Measurements from ENCODE around the gene SNAPC4. TPM values are rescaled to one million over a fixed set of nuclear protein-coding genes. Genes with fewer than 3 reads are reported as not detected.

Gene SNAPC4
- total RNA-seq, 4 donors from 2014 or later: 2.4 to 10.4 (median 3.7) TPM

DNA sequence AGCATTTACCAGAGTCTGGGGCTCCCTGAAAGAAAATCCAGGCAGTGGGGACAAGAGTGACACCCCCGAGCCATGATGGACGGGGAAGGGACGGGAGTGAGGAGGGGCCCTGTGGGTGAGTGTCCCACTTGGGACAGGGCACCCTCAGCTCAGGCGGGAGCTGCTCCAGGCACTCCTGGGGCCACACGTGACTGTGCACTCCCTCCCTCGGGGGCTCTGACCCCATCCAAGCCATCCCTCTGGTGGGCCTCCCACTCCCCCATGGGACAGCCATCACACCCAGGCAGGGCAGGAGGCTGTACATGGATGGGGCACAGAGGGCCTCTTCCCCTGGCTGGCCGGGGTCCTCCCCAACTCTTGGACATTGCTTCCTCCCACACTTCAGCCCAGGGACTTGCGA, 23.5 kb downstream of the SNAPC4 start:
- TF ChIP-seq, protein P1, sequence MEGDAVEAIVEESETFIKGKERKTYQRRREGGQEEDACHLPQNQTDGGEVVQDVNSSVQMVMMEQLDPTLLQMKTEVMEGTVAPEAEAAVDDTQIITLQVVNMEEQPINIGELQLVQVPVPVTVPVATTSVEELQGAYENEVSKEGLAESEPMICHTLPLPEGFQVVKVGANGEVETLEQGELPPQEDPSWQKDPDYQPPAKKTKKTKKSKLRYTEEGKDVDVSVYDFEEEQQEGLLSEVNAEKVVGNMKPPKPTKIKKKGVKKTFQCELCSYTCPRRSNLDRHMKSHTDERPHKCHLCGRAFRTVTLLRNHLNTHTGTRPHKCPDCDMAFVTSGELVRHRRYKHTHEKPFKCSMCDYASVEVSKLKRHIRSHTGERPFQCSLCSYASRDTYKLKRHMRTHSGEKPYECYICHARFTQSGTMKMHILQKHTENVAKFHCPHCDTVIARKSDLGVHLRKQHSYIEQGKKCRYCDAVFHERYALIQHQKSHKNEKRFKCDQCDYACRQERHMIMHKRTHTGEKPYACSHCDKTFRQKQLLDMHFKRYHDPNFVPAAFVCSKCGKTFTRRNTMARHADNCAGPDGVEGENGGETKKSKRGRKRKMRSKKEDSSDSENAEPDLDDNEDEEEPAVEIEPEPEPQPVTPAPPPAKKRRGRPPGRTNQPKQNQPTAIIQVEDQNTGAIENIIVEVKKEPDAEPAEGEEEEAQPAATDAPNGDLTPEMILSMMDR (IDR thresholded peaks at IDR 0.05; ENCODE audit: low read depth): no peak

DNA sequence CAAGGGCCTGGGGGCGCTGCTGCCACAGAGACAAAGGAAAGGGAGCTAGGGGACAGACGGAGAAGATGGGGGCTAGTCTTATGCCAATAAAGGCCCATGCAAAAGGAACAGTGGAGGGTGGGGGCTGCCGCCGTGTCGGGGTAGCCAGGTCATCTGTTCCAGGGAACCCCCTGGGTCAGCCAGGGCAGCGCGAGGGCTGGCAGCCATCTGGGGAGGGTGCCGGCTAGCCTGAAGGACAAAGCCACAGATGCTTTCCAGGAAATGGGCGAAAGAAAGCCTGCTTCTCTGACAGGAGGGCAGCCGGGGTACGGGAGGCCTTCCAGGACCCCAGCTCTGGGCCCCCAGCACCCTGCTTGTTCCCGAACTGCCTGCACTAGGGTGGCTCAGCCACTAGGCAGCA, 24.9 kb downstream of the SNAPC4 start:
- TF ChIP-seq, protein P1 (IDR thresholded peaks at IDR 0.05; ENCODE audit: low read depth): no peak

DNA sequence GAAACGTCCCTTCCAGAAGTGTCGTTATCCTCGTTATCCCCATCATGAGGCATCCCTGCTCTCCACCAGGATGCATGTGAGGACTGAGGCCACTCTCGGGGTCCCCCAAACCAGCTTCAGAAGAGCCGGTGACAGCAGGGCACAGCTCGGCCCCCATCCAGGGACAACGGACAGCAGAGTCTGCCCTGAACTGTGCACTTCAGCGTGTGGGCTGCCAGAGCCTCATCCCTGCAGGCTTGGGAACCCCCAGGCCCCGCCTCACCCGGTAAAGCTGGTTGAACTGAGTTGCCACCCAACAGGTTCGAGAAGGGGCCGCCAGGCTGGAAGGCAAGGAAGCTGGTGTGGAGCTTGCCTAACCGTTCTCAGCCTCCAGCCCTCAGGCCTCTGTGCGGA, 25.8 kb downstream of the SNAPC4 start:
- TF ChIP-seq, protein P1 (IDR thresholded peaks at IDR 0.05; ENCODE audit: low read depth): no peak

DNA sequence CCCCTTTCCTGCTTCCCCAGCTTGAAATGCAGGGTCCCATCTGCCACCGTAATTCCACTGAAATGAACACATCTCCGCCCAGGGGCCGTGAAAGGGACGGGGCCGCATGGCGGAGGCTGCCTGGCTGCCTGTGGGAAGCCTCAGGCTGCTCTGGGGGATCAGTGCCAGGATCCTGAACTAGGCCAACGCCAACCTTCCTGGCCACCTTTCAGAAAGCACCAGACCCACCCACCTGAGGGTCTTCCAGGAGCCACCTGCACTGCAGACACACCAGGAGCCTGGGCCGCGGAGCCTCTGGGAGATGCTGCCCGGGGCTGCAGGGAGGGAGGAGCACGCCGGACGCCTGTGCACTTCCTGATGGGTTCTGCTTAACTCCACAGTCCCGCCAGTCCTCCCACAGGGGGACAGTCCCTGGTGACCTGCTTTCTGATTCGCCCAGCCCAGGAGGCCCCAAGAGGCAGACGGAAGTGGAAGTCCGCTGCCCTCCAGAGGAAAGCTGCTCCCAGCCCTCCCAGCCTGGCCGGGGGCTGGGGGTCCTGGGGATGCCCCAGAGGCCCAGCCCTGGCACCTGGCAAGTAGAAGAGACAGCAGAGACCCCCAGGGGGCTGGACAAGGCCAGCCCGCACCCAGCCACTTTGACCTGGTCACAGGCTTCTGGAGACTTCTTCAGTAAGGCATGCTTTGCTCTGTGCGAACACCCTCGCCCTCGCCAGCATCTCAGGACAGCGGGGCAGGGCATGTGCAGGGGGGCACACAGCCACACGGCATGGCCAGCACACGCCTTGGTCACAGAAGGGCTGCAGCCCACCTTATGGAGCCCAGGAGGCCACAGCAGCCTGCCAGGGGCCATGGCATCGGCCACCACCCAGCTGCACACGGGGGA, 26.4 kb downstream of the SNAPC4 start, which contains the start of gene CARD9:
TSS of gene CARD9 (minus strand) at position 370 of the 883 bp plus-strand sequence. CDS start 1,591 bp downstream, outside the sequence.
- TF ChIP-seq, protein P1 (IDR thresholded peaks at IDR 0.05; ENCODE audit: low read depth): no peak

DNA sequence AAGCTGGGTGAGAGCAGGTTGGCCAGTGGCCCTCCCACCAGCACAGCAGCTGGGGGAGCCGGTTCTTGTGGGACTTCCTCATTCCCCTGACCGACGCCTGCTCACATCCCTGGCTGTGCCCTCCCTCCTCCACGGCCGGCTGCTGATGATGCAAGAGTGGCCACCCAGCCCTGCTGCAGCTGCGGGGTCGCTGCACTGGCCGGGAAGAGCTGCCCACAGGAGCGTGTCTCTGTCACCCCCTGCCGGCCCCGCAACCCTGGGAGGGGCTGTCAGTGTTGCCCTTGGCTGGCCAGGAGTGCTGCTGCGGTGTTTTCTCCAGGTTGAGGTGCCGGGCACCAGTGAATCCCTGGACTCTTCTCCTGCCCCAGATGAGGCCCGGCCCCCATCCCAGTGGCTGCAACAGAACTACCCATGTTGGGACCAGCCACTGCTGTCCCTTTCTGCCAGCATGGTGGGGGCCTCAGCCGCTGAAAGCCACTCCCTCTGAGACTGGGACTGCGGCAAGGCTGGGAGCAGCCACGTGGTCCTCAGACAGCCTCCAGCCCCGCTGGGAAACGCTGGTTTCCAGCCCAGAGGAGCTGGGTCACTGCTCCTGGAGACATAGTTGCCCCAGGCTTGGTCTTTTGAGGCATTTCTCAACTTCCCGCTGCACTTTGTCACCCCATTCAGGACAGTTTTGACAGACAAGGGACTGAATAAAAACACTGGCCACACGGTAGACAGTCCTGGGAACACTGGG, 27.2 kb downstream of the SNAPC4 start:
- TF ChIP-seq, protein P1 (IDR thresholded peaks at IDR 0.05; ENCODE audit: low read depth): no peak

DNA sequence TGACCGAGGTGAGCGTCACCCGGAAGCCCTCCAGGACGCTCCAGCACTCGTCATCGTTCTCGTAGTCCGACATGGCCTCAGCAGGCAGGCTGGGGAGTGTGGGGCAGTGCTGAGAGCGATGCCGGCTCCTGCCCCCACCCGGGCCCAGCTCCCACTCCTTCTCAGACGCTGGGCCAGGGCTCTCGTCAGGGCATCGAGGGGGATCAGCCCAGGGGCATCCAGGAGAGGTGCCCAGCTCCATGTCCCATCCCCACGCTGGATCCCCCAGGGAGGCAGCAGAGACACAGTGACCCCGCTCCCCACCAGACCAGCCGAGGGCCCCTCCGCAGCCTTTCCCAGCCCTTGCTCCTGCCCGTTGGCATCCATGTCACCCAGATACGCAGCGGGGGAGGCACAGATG, 28.0 kb downstream of the SNAPC4 start:
- TF ChIP-seq, protein P1 (IDR thresholded peaks at IDR 0.05; ENCODE audit: low read depth): no peak

DNA sequence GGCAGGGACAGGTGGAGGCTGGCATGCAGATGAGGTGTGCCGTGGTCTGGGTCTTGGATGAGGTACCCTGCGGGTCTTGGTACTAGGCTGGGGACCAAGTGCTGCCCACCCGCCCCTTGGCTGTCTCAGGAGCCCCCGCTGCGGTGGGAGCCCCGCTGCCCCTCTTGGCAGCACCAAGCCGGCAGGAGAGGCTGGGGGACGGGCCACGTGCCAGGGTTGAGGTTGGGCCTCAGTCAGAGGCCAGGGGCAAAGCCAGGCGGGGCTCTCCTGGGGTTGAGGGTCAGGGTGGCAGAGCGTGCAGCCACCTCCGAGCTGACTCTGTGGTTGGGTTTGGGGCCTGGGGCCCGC, 28.5 kb downstream of the SNAPC4 start:
- TF ChIP-seq, protein P1 (IDR thresholded peaks at IDR 0.05; ENCODE audit: low read depth): no peak

Measured in subcutaneous adipose tissue (tissue), 4 donors.